ENCODE measurements around the gene ELMO3. TPM values are rescaled to one million over a fixed set of nuclear protein-coding genes. Genes with fewer than 3 reads are reported as not detected.

Gene ELMO3
- total and polyA plus RNA-seq, 2 of the 4 experiments (the other 2 are of a cell fraction), result 0.36 to 1.6 TPM

- TF ChIP-seq RCOR1 (IDR thresholded peaks at IDR 0.05; ENCODE audit: insufficient replicate concordance, low read length) (no peak), RAD21 (IDR thresholded peaks at IDR 0.05; ENCODE audit: low read length) (no peak)
These were observed 44.2 kb upstream of the ELMO3 start (continued) for GRCh38 chr16:67154578-67155294.

DNA sequence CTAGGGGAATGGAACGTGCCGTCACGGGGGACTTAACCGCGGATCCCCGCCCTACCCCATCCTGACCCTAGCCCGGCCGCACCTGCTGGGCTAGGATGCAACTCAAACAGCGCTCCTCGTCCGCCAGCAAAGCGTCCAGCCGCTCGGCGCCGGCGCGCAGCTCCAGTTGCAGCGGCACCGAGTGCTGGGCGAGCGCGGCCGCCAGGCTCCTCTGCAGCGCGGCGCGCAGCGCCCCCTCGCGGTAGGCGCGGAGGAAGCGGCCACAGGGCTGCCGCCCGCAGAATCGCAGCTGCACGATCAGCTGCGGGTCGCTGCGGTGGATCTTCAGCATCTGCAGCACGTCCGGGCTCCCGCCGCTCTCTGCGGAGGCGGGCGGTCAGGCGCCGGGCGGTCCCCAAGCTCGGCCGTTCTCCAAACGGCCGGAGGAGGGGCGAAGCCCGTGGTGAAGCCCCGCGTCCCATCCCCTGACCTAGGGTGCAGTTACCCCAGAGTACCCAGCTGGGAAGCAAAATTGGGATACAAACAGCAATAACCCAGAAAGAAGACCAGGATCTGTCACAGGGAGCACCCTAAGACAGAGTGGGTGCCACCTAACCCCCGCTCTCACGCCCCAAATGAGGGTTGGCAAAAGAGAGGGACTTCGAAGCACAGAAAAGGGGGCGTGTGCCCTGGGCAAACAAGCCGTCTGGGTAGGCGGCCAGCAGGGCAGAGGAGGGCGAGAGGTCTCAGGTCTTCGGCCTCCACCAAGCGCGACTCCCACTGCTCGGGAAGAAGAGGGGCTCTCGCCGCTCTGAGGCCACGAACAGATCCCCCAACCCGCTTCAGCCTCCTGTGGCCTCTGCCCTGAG is 43.4 kb upstream of the ELMO3 start:
- H3K23ac ChIP-seq (ENCODE audit: low read depth, low read length), result no peak overlapping the region
- POLR2A ChIA-PET (ENCODE audit: unreplicated experiment), result interaction anchor here (1.1 kb wide), 1 partner anchor 127 kb away, joined by 4 read pairs; no protein-coding TSS in a partner anchor
- TF ChIP-seq RFX5 (IDR thresholded peaks at IDR 0.05; ENCODE audit: low read depth, low read length) (no peak), MAFK (IDR thresholded peaks at IDR 0.05; ENCODE audit: low read depth, low read length) (no peak), MXI1 (IDR thresholded peaks at IDR 0.05; ENCODE audit: borderline replicate concordance, low read depth, low read length) (0 out of 2 replicates have a peak, but pooled peaks have one; percentile 46), BHLHE40 (IDR thresholded peaks at IDR 0.05; ENCODE audit: low read depth, low read length) (no peak; the same call in 1 of the 2 replicates), CHD1 (IDR thresholded peaks at IDR 0.05; ENCODE audit: low read depth, low read length) (no peak), NFE2L2 (IDR thresholded peaks at IDR 0.05; ENCODE audit: low read depth, low read length) (no peak), POLR2A (IDR thresholded peaks at IDR 0.05; ENCODE audit: low read depth, low read length) (peak; percentile 45; the same call in 1 of the 2 replicates), FOS (IDR thresholded peaks at IDR 0.05; ENCODE audit: low read depth, low read length) (no peak), USF2 (IDR thresholded peaks at IDR 0.05; ENCODE audit: low read depth, low read length) (no peak), RCOR1 (IDR thresholded peaks at IDR 0.05; ENCODE audit: insufficient replicate concordance, low read length) (peak; percentile 41), RAD21 (IDR thresholded peaks at IDR 0.05; ENCODE audit: low read length) (peak; percentile 95)
- TF ChIP-seq, protein P1, sequence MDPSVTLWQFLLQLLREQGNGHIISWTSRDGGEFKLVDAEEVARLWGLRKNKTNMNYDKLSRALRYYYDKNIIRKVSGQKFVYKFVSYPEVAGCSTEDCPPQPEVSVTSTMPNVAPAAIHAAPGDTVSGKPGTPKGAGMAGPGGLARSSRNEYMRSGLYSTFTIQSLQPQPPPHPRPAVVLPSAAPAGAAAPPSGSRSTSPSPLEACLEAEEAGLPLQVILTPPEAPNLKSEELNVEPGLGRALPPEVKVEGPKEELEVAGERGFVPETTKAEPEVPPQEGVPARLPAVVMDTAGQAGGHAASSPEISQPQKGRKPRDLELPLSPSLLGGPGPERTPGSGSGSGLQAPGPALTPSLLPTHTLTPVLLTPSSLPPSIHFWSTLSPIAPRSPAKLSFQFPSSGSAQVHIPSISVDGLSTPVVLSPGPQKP (IDR thresholded peaks at IDR 0.05; ENCODE audit: borderline replicate concordance, low read depth, low read length), result no peak

More for the DNA sequence above, 43.4 kb upstream of the ELMO3 start:
- Histone ChIP-seq H2AK5ac (ENCODE audit: low read depth, low read length) (no peak overlapping the region), H3K4ac (ENCODE audit: low read depth, low read length) (no peak overlapping the region), H3K4me1 (ENCODE audit: control insufficient read depth, insufficient read depth, low read length) (peaks cover 6% of the 10 kb centered on the region; the same call in 1 of the 2 replicates), H3K27me3 (ENCODE audit: control insufficient read depth, insufficient read depth, low read length) (no peaks in the 10 kb centered on the region), H3K56ac (ENCODE audit: extremely low read depth, insufficient read depth, low read length) (no peak overlapping the region), H3K27ac (ENCODE audit: insufficient read depth, low read length) (no peak overlapping the region), H3K79me1 (ENCODE audit: low read depth in 1 of 2, low read length in 2 of 2) (peaks cover 10 to 17% of the 10 kb centered on the region in 2 experiments; a peak in 2 of 4 replicates), H3K9me3 (ENCODE audit: control insufficient read depth, insufficient read depth, low read length) (no peaks in the 10 kb centered on the region), H3K18ac (ENCODE audit: low read depth, low read length) (no peak overlapping the region), H3K9ac (ENCODE audit: low read depth, low read length) (no peak overlapping the region), H2BK20ac (ENCODE audit: low read depth, low read length) (no peak overlapping the region), H3K36me3 (ENCODE audit: control insufficient read depth, insufficient read depth, low read length) (no peaks in the 10 kb centered on the region), H2BK120ac (ENCODE audit: low read depth, low read length) (no peak overlapping the region), H2BK15ac (ENCODE audit: low read depth, low read length) (no peak overlapping the region), H2AK9ac (replicated peaks; ENCODE audit: low read depth, low read length, poor library complexity) (peak overlapping the region; percentile 86), H2BK5ac (ENCODE audit: low read depth, low read length, poor library complexity, severe bottlenecking) (no peak overlapping the region), H3K9me1 (ENCODE audit: insufficient read depth, low read length) (peaks cover 2% of the 10 kb centered on the region; the same call in 1 of the 2 replicates), H3K14ac (replicated peaks; ENCODE audit: low read depth, low read length) (no peak overlapping the region), H3K4me2 (ENCODE audit: low read depth, low read length) (peak overlapping the region; percentile 87), H2AFZ (replicated peaks; ENCODE audit: low read length, poor library complexity) (peak overlapping the region; percentile 81), H4K91ac (ENCODE audit: insufficient read depth, low read depth, low read length) (no peak overlapping the region), H4K5ac (ENCODE audit: low read depth, low read length) (no peak overlapping the region), H4K8ac (ENCODE audit: low read depth in 2 of 2, low read length in 2 of 2) (no peak overlapping the region), H4K20me1 (ENCODE audit: insufficient read depth, low read length) (peaks cover 30% of the 10 kb centered on the region), H3K4me3 (ENCODE audit: insufficient read depth, low read depth, low read length) (no peak overlapping the region)
- in situ Hi-C loops (cut with MboI; ENCODE audit: low sequenced_read_pairs), result loop anchor here (5.0 kb wide), 1 partner anchor 193 kb away; the partner anchor contains the start of gene CES3
- no TSS peak for BruUV-seq (replicated peaks)
- CTCF ChIA-PET, result interaction anchor here (0.6 to 2.1 kb wide), 28 partner anchors 9 to 621 kb away, joined by 3 to 15 read pairs (median 4); partner anchors contain the start of genes CES3, HSF4 and PHAF1
- ATAC-seq (ENCODE audit: low read depth) (peak; percentile 58), DNase-seq (peak; percentile 71)
- intact Hi-C loops (cut with micrococcal nuclease), result loop anchor here (1.0 to 10.0 kb wide), 3 partner anchors 178 to 261 kb away; no protein-coding TSS in a partner anchor
- dilution Hi-C loops (cut with HindIII; ENCODE audit: low sequenced_read_pairs, unreplicated experiment), result no loop called here
- 3% methylated on average over 49 of the region's 74 CpGs; no CpG with 5 or more reads in 1 of the 2 experiments for WGBS, 2 experiments (ENCODE audit: extremely low coverage in 2 of 2, insufficient read length in 1 of 2)

All from IMR-90 (cell line).